ENCODE results near the gene NHERF1. TPM values are rescaled to one million over a fixed set of nuclear protein-coding genes. Genes with fewer than 3 reads are reported as not detected.

The NHERF1 gene
- total RNA-seq, 1 donor from 2014 or later: 33.6 TPM

DNA sequence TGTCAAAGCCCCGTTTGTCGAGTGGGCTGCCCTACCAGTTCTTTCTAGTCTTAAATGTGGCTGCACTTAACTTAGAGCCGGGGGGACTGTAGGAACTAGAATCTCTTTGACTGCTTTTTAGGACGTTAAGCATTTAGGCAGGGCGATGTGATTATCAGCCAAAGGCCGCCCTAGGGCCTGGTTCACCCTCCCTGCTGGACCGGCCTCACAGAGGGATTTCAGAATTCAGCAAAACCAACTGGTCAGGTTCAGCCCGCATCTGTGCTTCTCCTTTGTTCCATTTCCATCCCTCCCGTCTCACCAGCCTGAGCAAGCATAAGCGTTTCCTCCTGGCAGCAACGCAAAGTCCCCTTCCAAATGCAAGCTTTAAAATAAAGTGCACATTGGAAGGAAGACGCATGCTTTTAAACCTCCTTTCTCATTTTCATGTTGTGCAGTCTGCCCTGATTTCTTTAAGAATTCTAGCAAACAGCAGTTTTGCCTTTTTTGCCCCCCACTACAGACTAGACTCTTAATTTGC is 44.2 kb downstream of the NHERF1 start:
- no peaks in the 10 kb centered on the region for H3K36me3 ChIP-seq (ENCODE audit: control insufficient read depth, insufficient read depth, low read length)
- DNase-seq (ENCODE audit: low read depth): no peak
- H3K4me3 ChIP-seq (ENCODE audit: low read depth, low read length): no peak overlapping the region
- no peaks in the 10 kb centered on the region for H3K27me3 ChIP-seq (ENCODE audit: control insufficient read depth, insufficient read depth, low read length)
- TF ChIP-seq, protein P1, sequence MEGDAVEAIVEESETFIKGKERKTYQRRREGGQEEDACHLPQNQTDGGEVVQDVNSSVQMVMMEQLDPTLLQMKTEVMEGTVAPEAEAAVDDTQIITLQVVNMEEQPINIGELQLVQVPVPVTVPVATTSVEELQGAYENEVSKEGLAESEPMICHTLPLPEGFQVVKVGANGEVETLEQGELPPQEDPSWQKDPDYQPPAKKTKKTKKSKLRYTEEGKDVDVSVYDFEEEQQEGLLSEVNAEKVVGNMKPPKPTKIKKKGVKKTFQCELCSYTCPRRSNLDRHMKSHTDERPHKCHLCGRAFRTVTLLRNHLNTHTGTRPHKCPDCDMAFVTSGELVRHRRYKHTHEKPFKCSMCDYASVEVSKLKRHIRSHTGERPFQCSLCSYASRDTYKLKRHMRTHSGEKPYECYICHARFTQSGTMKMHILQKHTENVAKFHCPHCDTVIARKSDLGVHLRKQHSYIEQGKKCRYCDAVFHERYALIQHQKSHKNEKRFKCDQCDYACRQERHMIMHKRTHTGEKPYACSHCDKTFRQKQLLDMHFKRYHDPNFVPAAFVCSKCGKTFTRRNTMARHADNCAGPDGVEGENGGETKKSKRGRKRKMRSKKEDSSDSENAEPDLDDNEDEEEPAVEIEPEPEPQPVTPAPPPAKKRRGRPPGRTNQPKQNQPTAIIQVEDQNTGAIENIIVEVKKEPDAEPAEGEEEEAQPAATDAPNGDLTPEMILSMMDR (IDR thresholded peaks at IDR 0.05; ENCODE audit: insufficient read depth, low read length, poor library complexity, severe bottlenecking): no peak

DNA sequence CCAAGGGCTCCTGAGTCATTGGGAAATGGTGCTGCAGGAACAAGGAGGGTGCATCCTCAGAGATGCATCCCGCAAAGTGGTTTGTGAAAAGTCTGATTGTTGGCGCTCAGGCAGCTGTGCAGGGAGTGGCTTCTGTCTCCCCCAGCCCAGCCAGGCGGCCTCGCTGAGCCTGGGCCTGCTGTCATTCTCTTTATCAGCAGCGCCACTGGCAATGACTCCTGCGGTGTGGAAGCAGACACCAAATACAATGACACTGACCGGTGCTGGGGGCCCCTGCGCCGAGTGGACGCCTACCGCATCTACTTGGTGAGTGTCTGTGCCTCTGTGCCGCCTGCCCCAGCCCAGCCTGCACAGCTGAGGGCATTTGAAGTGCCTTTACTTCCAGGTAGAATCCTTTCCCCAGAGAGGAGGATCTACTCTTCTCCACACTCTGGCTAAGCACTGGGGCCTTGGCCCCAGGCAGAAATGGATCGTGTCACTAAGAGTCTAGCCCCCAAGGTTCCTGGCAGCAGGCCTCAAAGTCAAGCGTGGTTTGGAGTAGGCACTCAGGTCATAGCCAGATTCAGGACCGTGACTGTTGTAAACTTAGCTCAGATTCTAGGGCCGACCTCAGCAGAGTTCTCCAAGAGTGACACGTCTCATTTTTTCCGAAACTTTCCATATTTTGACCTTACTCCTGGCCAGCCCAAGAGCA is 47.0 kb downstream of the NHERF1 start:
- no peak overlapping the region for H3K4me3 ChIP-seq (ENCODE audit: low read depth, low read length)
- TF ChIP-seq, protein P1 (IDR thresholded peaks at IDR 0.05; ENCODE audit: insufficient read depth, low read length, poor library complexity, severe bottlenecking): no peak
- no peaks in the 10 kb centered on the region for H3K36me3 ChIP-seq (ENCODE audit: control insufficient read depth, insufficient read depth, low read length)
- H3K27me3 ChIP-seq (ENCODE audit: control insufficient read depth, insufficient read depth, low read length): no peaks in the 10 kb centered on the region
- DNase-seq (ENCODE audit: low read depth): no peak

DNA sequence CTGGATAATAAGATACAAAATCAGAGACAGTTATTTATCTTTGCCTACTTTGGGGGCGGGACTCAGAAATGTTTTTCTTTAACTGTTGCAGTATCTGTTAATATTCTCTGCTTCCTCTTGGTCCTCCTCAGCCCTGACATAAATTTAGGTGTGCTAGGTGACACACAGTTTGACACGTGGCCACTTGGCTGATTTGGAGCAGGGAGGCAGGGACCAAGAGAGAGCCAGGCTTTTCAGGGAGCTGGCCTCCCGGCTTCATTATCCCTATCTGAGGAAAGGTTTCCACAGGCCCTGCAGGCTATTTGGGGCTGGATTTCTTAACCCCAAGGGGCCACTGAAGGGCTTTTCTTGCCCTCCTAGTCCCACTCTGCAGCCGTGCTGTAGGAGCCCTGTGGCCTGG is 47.8 kb downstream of the NHERF1 start:
- no peaks in the 10 kb centered on the region for H3K36me3 ChIP-seq (ENCODE audit: control insufficient read depth, insufficient read depth, low read length)
- no peaks in the 10 kb centered on the region for H3K27me3 ChIP-seq (ENCODE audit: control insufficient read depth, insufficient read depth, low read length)
- TF ChIP-seq, protein P1 (IDR thresholded peaks at IDR 0.05; ENCODE audit: insufficient read depth, low read length, poor library complexity, severe bottlenecking): no peak
- DNase-seq (ENCODE audit: low read depth): no peak
- H3K4me3 ChIP-seq (ENCODE audit: low read depth, low read length): no peak overlapping the region

DNA sequence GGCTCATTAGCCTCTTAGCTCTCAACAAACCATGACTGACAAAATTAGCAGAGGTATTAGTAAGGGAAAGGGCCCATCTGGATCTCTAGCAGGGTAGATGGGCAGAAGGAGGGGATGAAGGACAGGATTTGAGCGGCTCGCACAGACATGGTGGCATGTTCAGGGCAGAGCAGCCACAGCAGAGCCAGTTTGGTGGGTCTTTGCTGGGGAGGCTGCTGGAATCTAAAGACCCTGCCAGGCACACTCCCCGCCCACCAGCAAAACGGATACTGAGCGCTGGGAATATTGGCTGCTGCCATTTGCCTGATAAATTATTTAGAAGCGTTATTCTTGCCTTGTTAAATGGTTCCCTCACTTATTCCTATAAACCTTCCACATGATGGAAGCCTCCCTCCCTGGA is 48.4 kb downstream of the NHERF1 start:
- H3K4me3 ChIP-seq (ENCODE audit: low read depth, low read length): no peak overlapping the region
- H3K36me3 ChIP-seq (ENCODE audit: control insufficient read depth, insufficient read depth, low read length): no peaks in the 10 kb centered on the region
- TF ChIP-seq, protein P1 (IDR thresholded peaks at IDR 0.05; ENCODE audit: insufficient read depth, low read length, poor library complexity, severe bottlenecking): no peak
- no peak for DNase-seq (ENCODE audit: low read depth)
- no peaks in the 10 kb centered on the region for H3K27me3 ChIP-seq (ENCODE audit: control insufficient read depth, insufficient read depth, low read length)

DNA sequence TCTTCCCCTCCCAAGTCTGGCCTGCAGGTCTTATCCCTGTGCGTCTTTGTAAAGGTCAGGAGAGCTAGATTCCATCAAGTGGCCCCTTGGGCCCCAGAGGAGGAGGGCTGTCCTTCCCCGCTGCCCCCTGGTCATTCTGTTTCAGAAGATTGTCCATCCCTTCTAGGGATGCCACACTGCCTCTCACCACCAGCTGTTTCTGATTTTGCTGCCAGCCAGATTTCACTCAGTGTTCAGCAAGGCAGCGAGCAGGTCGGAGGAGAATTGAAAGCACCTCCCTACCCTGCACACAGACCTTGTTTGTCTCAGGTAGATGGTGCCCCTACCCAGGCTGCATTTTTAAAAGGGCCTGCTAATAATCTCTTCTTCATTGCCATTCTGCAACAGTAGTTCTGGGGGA is 49.4 kb downstream of the NHERF1 start:
- DNase-seq (ENCODE audit: low read depth): no peak
- H3K36me3 ChIP-seq (ENCODE audit: control insufficient read depth, insufficient read depth, low read length): no peaks in the 10 kb centered on the region
- no peak overlapping the region for H3K4me3 ChIP-seq (ENCODE audit: low read depth, low read length)
- TF ChIP-seq, protein P1 (IDR thresholded peaks at IDR 0.05; ENCODE audit: insufficient read depth, low read length, poor library complexity, severe bottlenecking): no peak
- H3K27me3 ChIP-seq (ENCODE audit: control insufficient read depth, insufficient read depth, low read length): no peaks in the 10 kb centered on the region

DNA sequence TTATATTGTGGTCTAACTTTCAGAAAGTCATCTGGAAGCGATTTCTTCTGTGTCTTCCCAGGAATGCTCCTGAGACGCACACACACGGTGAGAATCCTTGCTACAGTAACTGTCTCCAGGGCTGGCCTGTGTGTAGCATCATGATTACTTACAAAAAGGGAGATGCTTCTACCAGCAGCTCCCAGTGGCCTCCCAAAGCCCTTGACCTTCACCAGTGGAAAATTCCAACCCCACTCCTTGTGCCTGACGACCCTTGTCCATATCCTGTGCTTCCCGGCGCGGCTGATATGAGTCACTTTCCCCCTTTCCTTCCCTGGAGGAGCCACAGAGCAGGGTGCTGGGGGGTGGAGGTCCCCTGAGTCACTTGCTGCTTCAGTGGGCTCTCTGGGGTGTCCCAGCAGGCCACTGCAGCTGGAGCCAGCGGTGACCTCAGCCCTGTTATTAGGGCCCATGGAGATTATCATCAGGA is 49.8 kb downstream of the NHERF1 start:
- no peaks in the 10 kb centered on the region for H3K27me3 ChIP-seq (ENCODE audit: control insufficient read depth, insufficient read depth, low read length)
- TF ChIP-seq, protein P1 (IDR thresholded peaks at IDR 0.05; ENCODE audit: insufficient read depth, low read length, poor library complexity, severe bottlenecking): no peak
- H3K4me3 ChIP-seq (ENCODE audit: low read depth, low read length): no peak overlapping the region
- no peak for DNase-seq (ENCODE audit: low read depth)
- no peaks in the 10 kb centered on the region for H3K36me3 ChIP-seq (ENCODE audit: control insufficient read depth, insufficient read depth, low read length)
